HG02970 (cell line): Measurements from ENCODE around the gene ANG.
A peak's percentile ranks its signal among the peaks of the same experiment; 100 is the strongest.

Source experiments
- ATAC-seq: cut with Tn5 transposase; IDR thresholded peaks from one replicate; pipeline ENCODE4 v1.9.1; 2021; ENCODE audit warnings: mild to moderate bottlenecking, moderate library complexity, moderate number of reproducible peaks; ENCODE audit not compliant: unreplicated experiment, low FRiP score

ANG gene

DNA sequence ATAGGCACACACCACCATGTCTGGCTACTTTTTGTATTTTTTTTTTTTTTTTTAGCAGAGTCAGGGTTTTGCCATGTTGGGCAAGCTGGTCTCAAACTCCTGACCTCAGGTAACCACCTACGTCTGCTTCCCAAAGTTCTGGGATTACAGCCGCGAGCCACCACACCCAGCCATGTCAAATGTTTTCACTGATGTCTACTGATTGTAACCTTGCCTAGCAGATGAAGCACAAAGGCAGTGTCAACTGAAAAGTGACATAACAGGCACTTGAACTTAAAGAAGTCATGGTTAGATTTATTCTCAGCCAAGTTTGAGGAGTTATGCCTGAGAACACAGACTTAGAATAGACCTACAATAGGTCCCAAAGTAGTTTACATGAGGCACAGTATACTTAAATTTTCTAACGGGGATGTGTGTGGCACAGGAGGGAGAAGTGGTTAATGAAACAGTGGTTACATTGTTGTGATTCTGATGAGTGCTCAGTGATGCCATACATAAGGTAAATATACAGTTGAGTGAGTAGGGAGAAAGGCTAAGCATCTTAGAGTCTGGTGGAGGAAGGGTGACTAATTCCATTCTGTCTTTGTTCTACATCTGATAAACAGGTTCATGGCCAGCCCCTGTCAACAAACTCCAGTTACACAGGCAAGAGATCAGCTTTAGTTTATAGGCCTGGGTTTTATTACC, 16.8 kb upstream of the ANG start:
- no peak for ATAC-seq

DNA sequence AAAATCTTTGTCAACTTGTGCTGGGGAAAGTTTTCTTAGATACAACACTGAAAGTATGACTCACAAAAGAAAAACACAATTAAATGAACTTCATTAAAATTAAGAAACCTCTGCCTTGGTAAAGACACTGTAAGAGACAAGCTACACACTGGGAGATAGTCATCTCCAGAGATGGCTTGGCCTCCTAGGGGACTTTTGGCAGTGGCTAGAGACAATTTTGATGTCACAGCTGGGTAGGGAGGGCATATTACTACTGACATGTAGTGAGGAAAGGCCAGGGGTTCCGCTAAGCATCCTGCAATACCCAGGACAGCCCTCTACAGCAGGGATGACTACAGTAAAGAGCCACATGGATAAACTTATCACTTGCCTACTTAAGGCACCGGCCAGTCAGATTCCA, 12.9 kb upstream of the ANG start:
- ATAC-seq, result no peak

DNA sequence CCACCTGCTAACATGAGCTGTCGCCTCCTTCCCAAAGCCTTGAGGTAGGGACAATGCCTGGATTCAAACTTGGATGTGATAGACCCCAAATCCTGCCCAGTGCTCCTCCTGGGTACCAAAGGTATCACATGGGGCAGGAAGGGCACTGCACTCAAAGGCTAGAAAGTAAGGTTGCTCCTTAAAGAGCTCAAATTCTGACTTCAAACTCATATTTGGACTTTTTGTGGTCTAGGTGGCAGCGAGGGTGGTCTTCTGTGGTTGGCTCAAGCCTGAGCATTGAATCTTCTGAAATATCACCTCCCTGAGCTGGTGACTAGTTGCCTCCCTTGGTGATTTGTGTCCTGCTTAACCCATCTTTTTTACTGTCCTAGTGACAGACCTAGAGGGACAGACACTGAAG, 12.5 kb upstream of the ANG start:
- no peak for ATAC-seq

DNA sequence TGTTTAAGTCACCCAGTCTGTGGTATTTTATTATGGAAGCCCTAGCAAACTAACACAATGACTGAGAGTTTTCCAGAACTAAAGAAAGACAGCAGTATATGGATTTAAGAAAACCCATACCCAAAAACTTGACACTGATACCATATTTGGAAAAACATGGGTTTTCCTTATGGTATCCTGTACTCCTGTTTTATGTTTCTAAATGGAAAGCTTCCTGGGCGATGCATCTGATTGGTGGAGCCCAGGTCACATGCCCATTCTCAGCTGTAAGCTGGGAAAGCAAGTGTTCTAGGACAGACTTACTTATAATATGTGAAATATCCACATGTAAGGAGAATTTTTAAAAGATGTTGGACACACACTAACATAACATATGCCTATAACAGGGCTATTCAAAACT, 8.7 kb upstream of the ANG start:
- no peak for ATAC-seq

DNA sequence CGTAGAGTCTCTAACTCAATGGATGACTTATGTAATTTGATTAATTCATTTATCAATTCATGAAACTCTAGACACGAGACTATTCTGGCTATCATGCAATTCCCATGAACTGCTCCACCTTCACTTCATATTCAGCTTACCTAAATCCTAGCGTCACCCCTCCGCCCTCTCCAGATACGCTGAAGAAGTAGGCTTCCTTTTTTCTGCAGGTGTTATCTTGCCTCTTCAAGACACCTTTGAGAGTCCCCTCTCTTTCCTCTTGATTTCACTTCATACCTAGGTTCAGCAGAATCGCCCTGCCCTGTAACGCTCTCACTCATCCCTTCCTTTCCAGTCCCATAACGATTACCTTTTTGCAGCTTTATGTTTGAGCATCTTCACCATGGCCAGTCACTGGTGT, 8.2 kb upstream of the ANG start:
- no peak for ATAC-seq

DNA sequence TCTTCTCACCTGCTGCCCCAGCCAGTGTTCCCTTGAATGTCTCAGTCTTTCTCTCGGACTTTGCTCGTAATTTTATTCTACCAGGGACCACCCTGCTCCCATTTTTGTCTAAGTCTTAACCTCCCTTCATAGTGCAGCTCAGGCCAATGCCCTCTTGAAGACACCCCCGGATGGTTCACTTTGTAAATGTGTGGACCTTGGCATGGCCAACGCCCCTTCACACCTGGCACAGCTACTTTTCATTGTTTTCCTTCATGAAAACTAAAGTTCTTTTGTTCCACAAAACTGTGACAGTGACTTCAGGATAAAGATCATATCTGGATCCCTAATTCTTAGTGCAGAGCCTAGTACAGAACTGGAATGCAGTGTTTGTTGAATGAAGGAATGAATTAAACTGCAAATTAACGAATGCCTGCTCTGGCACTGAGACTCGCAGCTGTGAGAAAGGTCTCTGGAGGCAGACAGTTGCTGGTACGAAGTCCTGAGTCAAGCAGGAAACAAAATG, 7.7 kb upstream of the ANG start:
- ATAC-seq, result no peak

DNA sequence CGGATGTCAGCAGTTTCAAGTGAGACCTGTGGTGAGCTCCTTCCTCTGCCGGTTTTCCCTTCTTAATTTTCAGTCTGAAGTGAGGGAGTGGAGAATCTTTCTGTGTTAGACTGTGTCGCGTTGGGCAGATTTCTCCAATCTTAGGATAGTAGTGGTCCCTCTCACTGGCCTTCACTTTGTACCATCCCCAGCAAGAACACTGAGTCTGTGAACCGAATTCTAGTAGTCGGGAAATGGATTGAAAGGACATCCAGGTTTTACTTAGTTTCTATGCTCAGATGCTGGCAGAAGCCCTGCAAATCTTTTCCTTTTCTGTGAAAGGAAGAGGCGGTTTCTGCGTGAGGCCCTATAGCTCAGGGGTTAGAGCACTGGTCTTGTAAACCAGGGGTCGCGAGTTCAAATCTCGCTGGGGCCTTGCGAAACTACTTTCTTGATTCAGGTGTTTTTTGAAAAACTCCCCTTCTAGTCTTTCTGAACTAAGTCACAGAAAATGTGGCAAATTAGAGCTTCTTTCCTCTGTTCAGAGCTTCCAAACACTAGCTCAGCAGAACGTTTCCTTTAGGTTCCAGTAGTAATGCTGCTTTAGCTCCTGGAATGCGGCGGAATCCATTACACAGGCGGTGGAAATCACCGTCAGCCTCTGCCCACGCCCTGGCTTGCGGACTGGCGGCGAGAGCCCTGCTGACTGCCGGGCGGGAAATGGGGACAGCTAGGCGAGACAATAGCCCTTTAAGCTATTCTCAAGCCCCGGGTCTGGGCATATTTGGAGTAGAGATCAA, 7.0 kb upstream of the ANG start:
- peak; percentile 26 for ATAC-seq

DNA sequence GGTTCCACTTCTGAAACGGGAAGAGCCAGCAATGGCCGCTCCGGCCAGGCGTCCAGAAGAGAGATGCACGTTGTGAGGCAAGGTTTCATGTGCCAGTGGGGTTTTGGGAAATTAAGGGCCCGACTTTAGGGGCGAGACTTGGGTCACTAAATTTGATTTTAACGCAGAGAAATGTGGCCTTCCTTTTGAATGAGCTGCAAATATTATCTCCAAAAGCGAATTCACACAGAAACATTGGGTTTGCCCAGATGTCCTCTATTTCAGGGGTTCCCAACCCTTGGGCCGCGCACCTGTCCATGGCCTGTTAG, 6.5 kb upstream of the ANG start:
- ATAC-seq, result no peak

DNA sequence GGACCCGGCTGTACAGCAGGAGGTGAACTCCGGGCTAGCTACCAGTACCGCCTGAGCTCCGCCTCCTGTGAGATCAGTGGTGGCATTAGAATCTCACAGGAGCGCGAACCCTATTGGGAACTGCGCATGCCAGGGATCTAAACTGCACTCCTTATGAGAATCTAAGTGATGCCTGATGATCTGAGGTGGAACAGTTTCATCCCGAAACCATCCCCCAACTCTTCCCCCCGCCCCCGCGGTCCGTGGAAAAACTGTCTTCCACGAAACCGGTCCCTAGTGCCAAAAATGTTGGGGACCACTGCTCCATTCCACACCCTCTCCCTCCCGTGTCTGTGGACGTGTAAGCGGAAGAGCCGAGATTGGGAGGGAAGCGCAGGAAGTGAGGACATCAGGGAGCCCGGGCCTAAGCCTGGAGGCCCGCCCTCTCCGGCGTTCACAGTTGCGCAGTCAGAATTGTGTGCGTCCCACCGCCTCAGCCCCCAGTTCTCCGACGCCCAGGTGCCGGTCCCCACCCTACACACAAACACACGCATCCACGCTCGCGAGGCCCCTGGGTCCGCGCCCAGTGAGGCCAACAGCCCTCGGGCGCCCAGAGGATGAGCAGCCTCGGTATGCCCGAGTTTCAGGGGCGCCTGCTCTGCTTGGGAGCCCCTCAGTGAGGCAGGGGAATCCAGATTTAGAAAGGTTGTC, 6.0 kb upstream of the ANG start:
- peak; percentile 30 for ATAC-seq

DNA sequence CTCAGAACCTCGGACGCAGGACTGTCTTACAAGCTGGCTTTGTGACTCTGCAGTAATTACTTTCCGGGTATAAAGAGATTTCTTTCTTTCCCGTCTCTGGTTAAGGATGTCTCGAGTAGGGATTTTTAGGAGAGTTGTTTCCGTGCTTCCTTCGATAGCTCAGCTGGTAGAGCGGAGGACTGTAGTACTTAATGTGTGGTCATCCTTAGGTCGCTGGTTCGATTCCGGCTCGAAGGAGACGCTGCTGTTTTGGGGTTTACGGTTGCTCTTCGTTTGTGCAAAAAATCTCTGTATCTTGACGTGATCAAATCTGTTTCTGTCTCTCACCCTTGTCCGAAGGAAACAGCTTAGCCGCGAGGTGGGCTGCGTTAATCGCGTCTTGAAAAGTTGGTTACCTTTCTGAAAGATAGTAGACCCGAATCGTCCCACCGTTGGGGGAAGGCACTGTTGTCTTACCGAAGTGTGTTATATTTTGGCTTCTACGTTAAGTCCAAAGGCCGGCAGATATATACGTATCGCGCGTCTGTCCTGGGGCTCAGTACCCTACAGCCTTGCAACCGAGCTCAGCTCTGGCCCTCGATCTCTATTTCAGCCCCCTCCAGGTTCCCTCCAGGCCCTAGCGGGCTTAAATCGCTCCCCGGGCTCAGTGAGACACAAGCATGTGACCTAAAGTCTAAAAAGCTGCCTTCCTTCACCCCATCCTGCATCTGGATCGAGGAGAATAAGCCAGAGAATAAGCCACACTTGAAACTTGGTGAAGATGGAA, 5.3 kb upstream of the ANG start:
- ATAC-seq, result peak; percentile 31

DNA sequence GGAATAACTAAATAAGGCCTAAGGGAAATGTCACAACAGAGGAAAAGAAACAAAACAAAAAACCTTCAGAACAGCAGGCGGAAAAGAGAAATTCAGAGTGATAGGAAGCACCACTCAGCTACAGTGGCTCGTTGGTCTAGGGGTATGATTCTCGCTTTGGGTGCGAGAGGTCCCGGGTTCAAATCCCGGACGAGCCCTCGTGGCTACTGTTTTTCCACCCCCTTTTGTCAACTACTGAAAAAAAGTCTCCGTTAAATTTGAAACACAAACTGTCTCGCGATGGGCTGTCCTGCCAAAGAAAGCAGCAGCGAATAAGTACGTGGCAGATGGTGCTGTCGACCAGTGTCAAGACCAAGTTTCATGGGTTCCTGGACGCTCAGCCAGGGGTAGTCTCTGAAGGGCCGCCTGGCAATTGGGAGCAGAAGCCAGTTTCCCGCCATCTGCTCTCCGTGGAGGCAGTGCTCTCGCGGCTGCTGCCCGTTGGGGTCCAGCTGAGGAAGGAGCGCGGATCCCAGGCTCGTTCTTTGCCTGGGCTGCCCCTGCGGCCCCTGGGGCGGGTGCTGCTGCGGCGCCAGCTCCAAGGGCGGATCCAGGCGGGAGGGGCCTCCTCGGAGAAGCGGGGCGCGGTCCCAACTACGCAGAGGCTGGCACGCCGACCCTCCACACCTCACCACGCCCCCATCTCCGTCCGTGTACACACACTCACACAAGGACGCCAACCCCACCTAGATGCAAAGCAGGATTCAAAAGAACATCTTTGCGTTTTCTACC, 4.5 kb upstream of the ANG start, which contains the start of gene RNASE4:
RNASE4 (plus strand) TSS at position 670 of the 771 bp plus-strand sequence. CDS start 14,812 bp downstream, outside the sequence.
- peak; percentile 28 for ATAC-seq

DNA sequence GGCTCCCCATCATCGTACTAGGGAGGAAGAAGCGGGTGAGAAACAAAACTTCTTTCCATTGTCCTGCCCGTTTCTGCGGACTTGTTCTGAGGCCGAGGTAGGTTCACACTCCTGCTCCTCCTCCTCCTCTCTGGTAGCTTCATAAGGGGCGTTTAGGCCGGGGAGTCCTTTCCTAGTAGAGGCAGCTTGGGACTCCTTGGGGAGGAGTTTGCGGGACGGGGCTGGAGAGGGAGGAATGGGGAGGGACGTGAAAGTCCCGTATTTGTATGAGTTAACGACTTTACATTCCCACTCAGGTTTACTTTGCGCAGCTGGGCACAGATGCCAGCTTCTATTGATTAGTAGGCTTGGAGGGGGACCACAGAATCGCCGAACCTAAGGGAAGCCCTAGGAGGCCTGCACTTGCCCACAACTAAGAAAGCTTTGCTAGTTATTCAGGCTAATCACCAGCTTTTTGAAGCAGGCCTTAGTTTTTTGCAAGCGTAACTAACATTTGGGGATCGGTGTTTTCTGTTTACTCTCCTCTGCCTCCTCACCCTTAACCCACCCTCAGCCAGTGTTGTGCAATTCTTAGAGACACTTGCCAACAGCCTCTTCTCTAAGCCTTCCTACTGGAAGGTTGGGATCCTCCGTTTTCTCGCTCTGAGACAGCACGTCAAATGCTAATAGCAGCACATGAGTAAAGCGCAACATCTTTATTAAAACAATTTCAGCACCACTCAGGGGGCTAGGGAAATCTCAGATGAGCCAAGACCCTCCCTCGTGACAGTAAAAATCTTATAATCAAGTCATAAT, 3.7 kb upstream of the ANG start:
- ATAC-seq, result no peak

DNA sequence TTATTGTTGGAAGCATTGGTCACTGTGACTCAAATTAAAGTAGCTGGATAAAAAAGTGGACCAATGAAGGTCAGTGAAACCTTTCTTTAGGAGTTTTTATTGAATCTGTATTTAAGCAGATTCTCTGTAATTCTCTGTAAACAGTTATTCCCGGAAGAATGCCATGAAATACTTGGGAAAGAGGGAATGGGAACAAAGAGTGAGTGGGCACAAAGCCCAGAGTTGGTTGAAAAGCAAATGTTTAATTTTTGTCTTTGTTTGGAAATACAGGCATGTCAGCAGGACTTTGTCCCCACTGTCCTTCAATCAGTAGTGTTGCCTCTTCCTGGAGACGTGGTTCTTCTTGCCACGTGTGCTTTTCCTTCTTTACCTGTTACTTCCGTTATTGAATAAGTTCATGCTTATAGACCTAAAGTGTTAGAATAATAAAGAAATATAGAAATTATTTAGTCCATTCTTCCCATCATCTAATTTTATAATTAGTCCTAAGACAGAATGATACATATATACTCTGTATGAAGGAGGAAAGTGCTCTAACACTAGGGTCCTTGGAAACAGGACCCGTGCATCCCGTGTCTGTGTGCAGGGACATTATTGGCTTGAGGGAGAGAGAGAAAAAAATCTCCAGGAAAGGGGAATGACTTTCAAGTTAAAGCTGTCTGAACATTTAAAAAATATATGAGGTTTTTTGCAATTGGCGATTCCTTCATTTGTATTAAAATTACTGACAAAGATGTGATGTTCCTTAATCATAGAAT, 2.0 kb upstream of the ANG start:
- no peak for ATAC-seq

DNA sequence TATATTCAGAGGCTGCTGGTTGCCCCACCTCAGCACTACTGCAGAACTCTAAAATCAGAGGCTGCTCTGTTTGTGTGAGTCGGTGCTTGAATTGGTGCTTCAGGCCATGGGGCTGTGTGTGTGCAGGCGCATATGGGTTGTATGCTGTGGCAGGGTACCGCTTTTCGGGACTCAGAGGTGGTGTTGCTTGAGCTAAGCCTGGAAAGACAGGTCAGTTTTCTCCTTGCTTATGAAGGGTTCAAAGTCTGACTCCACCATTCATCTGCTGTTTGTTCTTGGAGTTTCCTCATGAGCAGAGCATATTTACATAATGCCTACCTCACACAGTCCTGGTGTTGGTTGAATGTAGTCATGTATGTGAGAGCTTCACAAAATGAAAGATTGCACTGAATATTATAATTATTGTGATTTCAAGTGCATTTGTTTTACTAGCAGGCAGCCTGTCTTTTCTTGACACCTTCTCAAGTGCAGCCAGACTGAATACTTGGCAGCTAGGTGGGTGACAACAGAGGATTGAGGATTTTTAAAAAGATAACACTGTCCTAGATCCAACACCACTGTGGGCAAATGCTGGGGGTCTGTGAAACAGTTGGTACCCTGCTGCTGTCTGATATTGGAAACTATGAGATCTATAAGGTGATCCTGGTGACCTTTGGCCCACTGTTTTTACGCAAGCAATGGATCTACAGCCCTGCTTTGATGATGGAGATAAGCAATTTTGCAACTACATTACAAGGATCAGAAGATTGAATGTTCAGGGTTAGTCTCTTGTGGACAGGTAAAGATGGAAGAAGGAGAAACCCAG, 1.0 kb upstream of the ANG start:
- no peak for ATAC-seq

DNA sequence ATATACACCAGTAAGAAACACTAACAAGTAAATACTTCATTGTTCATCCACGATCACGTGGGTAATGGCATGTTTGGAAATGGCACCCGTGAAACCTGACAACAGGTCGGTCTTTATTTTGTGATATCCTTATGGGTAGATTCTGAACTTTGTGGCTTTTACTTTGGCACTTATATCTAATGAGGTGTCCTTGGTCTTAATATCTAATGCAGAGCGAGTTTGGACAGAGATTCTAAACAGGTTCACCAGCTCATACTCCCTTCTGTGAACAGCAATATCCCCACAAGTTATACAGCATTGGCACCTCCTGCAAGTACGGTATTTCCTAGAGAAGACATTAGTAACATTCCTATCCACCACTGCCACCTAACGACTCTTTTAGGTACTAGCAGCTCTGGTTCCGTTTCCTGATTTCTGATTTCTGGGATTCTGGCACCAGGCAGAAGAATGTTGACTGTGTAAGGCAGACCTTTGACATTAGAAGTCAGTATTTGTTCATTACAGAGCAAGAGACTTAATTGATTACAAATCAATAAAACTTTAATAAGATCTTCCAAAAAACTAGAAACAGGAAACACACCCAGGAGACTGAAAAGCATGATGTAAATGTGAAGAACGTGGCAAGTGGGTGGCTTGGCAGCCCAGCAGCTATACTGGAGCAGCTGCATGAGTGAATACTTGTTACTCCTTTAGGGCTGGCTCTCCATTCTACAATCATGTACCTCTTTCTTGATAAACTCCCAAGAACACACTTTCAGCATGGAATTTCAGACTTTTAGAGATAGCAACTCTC, 2.5 kb downstream of the ANG start:
- no peak for ATAC-seq

DNA sequence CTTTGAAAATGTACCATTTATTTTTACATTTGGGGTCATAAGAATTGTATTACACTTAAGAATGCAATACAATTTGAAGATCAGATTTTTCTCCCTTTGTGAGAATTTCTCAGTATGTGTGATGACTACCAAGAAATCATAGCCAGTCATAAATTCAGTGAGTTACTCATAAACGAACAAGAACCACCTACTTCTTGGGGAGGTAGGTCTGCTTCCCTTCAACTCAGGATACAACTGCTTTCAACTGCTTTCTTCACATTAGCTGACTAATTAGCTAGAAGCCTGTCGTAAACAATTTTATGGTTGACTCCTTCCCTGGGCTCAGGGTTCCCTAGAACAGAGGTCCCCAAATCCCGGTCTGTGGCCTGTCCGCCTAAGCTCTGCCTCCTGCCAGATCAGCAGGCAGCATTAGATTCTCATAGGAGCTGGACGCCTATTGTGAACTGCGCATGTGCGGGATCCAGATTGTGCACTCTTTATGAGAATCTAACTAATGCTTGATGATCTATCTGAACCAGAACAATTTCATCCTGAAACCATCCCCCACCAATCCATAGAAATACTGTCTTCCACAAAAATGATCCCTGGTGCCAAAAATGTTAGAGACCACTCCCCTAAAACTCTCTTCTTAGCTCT, 3.7 kb downstream of the ANG start:
- no peak for ATAC-seq
